Upper lobe of left lung (tissue), 6 donors: ENCODE results near the gene STYXL1. TPM values are rescaled to one million over a fixed set of nuclear protein-coding genes. Genes with fewer than 3 reads are reported as not detected.
A peak's percentile ranks its signal among the peaks of the same experiment; 100 is the strongest.
"Not testable (repeated sequence)": the region's sequence is repeated elsewhere in the genome, so short reads cannot be mapped to it uniquely, and the experiment has no call there.

Source experiments
- ATAC-seq, 2 donors: fragments of 200-7000 bp; cut with Tn5 transposase; one replicate each; pipeline ENCODE4 v1.9.1; 2022; ENCODE audit warnings: mild to moderate bottlenecking in 2 of 2, moderate library complexity in 2 of 2; ENCODE audit not compliant: low FRiP score in 2 of 2
- DNase-seq, 2 donors: peaks; one replicate each; pipeline ENCODE4 v3.0.0-alpha.2; 2019 to 2020
- H3K27ac ChIP-seq, 4 donors: fragments of 200-600 bp; sonication (generic); one replicate each; pipeline ENCODE4 v1.5.1; 2016 to 2019
- H3K27me3 ChIP-seq, 4 donors: fragments of 200-600 bp; sonication (generic); one replicate each; pipeline ENCODE4 v1.5.1; 2017 to 2019
- H3K36me3 ChIP-seq, 4 donors: fragments of 200-600 bp; sonication (generic); one replicate each; pipeline ENCODE4 v1.5.1; 2016 to 2019
- H3K4me1 ChIP-seq, 4 donors: fragments of 200-600 bp; sonication (generic); one replicate each; pipeline ENCODE4 v1.5.1; 2018 to 2019
- H3K4me3 ChIP-seq, 4 donors: fragments of 200-600 bp; sonication (generic); one replicate each; pipeline ENCODE4 v1.5.1; 2017 to 2019; ENCODE audit warnings: mild to moderate bottlenecking in 2 of 4, moderate library complexity in 1 of 4
- H3K9me3 ChIP-seq, 4 donors: fragments of 200-600 bp; sonication (generic); one replicate each; pipeline ENCODE4 v1.5.1; 2018 to 2019
- CTCF ChIP-seq, 6 experiments: fragments of 450-650 bp in 4 of 6; fragments of 200-600 bp in 2 of 6; sonication (generic) in 2 of 6; IDR thresholded peaks; one replicate each; pipeline ENCODE4 v1.5.1; 2016 to 2019; ENCODE audit warnings: antibody characterized with exemption in 6 of 6
- EP300 ChIP-seq, 4 donors: sonication (generic); formaldehyde crosslinking; IDR thresholded peaks; one replicate each; pipeline ENCODE4 v1.5.1; 2017; ENCODE audit warnings: antibody characterized with exemption in 4 of 4, control low read depth in 2 of 4
- POLR2A ChIP-seq, 4 donors: fragments of 450-650 bp; IDR thresholded peaks; one replicate each; pipeline ENCODE4 v1.5.1; 2016 to 2017; ENCODE audit warnings: antibody characterized with exemption in 4 of 4, mild to moderate bottlenecking in 2 of 4
- POLR2AphosphoS5 ChIP-seq, 2 donors: sonication (generic); formaldehyde crosslinking; IDR thresholded peaks; one replicate each; pipeline ENCODE4 v1.5.1; 2017; ENCODE audit warnings: antibody characterized with exemption in 2 of 2
- WGBS, 2 donors: methylation state at CpG; one replicate each; pipeline ENCODE4 v1.1.5; 2017 to 2018; 5-methylcytosine and 5-hydroxymethylcytosine counted together
- total RNA-seq, 6 donors: library from RNA; depleted of rRNA in 4 of 6; stranded (reverse); fragments of >200 nt in 4 of 6; gene quantifications; one replicate each; pipeline versions ENCODE4 v1.1.0 to v1.2.1, GENCODE V29; 2016 to 2021
- donor health status: DM: no; HTN: no; CAD: no; lungs with moderate emphysema.
- donor health status: DM: no; HTN: yes; CAD: no; lungs with severe emphysema.

The STYXL1 gene
- total RNA-seq, 6 donors from 2014 or later = 11.1 to 71.2 (median 23.5) TPM

DNA sequence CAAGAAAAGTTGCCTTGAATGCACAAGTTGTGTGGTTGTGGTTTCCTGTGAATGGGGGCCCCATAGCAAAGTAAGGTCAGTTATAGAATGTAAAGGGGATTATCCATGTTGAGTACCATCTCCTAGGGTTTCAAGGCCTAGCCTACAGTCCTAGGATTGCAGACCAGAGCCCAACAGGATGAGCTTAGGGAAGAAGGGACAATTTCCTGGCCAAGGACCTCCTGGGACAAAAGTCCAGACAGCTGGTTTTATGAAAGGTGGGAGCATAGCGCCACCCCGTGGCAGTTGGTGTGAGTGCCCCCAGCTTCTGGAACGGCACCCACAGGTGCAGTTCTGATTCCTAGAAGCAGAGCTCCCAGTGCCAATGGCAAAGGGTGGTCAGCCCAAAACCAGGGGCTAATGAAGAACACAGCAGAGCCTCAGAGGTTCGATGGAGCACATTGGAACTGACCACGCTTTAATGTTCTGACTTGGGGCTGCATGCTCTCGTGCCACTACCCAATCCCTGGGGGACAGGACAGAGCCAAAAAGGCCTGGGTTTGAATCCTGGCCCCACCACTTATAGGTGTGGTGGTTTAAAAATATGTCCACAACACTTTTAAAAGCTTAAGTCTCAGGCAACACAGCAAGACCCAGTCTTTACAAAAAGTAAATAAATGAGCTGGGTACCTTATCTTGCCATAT is 27.6 kb downstream of the STYXL1 start:
- DNase-seq (peak in 1 of 2 donors; percentile 82), ATAC-seq (peak; percentile 81 to 84)
- Histone ChIP-seq H3K4me1 (peaks cover 7 to 12% (median 8%) of the 10 kb centered on the region in 4 donors), H3K27ac (no peak overlapping the region), H3K4me3 (no peak overlapping the region), H3K36me3 (peaks cover 0 to 19% (median 2%) of the 10 kb centered on the region in 4 donors), H3K9me3 (no peaks in the 10 kb centered on the region), H3K27me3 (no peaks in the 10 kb centered on the region)
- TF ChIP-seq CTCF (IDR thresholded peaks at IDR 0.05) (peak; percentile 83 to 93 (median 90)), POLR2A (IDR thresholded peaks at IDR 0.05) (no peak)
- WGBS, 2 donors = 49 to 50% methylated on average over 5 to 6 of the region's 6 CpGs

- Histone ChIP-seq H3K36me3 (peaks cover 0 to 21% (median 2%) of the 10 kb centered on the region in 4 donors), H3K4me1 (peaks cover 7 to 12% (median 8%) of the 10 kb centered on the region in 4 donors)
- not testable (repeated sequence) for DNase-seq
Observed at GRCh38 chr7:76018520-76018919, 29.3 kb downstream of the STYXL1 start.

DNA sequence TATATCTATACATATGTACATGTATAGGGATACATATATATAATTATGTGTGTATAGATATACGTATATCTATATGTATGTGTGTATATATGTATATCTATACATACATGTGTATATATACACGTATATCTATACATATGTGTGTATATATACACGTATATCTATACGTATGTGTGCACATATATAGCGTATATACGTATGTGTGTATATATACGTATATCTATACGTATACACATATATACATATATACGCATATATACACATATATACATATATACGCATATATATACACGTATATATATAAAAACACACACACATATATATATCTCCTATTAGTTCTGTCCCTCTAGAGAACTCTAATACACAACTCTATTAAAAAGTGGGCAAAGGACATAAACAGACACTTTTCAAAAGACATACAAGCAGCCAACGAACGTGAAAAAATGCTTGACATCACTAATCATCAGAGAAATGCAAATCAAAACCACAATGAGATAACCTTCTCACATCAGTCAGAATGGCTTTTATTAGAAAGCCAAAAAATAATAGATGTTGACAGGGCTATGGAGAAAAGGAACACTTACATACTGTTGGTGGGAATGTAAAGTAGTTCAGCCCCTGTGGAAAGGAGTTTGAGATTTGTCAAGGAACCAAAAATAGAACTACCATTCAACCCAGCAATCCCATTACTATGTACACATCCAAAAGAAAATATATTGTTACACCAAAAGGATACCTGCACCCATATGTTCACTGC is 31.4 kb downstream of the STYXL1 start:
- WGBS, 2 donors = 92 to 93% methylated on average over 13 of the region's 13 CpGs

More at GRCh38 chr7:76018520-76018919, 29.3 kb downstream of the STYXL1 start:
- not testable (repeated sequence) for H3K9me3 ChIP-seq, ATAC-seq, H3K27ac ChIP-seq, H3K4me3 ChIP-seq, H3K27me3 ChIP-seq
- 93 to 100% methylated on average over 4 of the region's 4 CpGs for WGBS, 2 donors

GRCh38 chr7:76011442-76011861 is 36.3 kb downstream of the STYXL1 start:
- H3K9me3 ChIP-seq = no peaks in the 10 kb centered on the region
- TF ChIP-seq POLR2AphosphoS5 (IDR thresholded peaks at IDR 0.05) (peak in 1 of 2 donors; percentile 46), EP300 (IDR thresholded peaks at IDR 0.05) (no peak), POLR2A (IDR thresholded peaks at IDR 0.05) (no peak)
- H3K4me3 ChIP-seq = no peak overlapping the region
- peak; percentile 73 to 94 for ATAC-seq
- H3K4me1 ChIP-seq = peaks cover 18 to 35% (median 31%) of the 10 kb centered on the region in 4 donors
- H3K36me3 ChIP-seq = peaks cover 0 to 8% (median 2%) of the 10 kb centered on the region in 4 donors
- DNase-seq = peak in 1 of 2 donors; percentile 24
- H3K27me3 ChIP-seq = no peaks in the 10 kb centered on the region
- peak overlapping the region; percentile 13 to 73 (median 56) for H3K27ac ChIP-seq
- 52 to 63% methylated on average over 8 of the region's 8 CpGs for WGBS, 2 donors

More for the DNA sequence above, 31.4 kb downstream of the STYXL1 start:
- peaks cover 0 to 6% (median 5%) of the 10 kb centered on the region in 4 donors for H3K4me1 ChIP-seq
- DNase-seq (no peak), ATAC-seq (no peak)
- no peaks in the 10 kb centered on the region for H3K27me3 ChIP-seq
- peaks cover 0 to 15% (median 6%) of the 10 kb centered on the region in 4 donors for H3K36me3 ChIP-seq
- no peak for TF ChIP-seq POLR2A (IDR thresholded peaks at IDR 0.05)
- TF ChIP-seq EP300 (IDR thresholded peaks at IDR 0.05) = no peak
- TF ChIP-seq POLR2AphosphoS5 (IDR thresholded peaks at IDR 0.05) = no peak
- TF ChIP-seq CTCF (IDR thresholded peaks at IDR 0.05) = no peak
- no peak overlapping the region for H3K27ac ChIP-seq
- H3K9me3 ChIP-seq = no peaks in the 10 kb centered on the region
- no peak overlapping the region for H3K4me3 ChIP-seq

DNA sequence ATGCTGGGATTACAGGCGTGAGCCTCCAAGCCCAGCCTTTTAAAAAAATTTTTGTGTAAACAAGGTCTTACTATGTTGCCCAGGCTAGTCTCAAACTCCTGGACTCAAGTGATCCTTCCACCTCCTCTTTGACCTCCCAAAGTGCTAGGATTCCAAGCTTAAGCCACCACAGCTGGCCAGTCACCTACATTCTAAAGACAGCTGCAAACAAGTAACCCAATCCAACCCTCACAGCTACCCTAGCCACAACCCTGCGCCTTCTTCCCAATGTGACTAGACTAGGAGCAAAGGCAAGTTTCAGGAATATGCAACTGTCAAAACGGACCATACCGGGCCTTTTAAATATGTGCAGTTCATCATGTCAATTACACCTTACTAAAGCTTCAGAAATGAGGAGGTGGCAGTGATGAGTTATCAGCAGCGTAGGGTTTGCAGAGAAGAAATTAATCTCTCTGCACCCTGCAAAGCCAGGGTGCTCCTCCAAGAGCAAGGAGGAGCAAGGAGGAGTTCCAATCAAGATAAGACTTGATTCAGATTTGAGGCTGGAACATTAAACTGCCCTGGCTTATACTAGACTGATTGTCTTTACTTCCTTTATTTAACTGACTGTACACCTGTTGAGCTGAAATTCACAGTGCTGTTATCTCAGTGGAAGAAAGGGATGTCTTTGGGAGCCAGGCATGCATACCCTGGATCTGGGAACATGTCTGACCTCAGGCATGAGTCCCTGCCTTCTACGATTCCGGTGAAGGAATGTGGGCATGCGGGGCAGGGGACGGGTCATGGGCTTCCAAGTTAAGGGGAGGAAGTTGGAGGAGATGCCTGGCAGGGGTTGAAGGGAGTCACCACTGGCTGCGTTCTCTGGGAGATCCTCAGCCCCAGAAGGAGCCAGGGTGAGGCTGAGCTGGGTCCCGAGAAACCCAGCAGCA is 37.9 kb downstream of the STYXL1 start:
- peaks cover 18 to 35% (median 31%) of the 10 kb centered on the region in 4 donors for H3K4me1 ChIP-seq
- 73 to 77% methylated on average over 11 of the region's 11 CpGs for WGBS, 2 donors
- H3K36me3 ChIP-seq = peaks cover 0 to 16% (median 6%) of the 10 kb centered on the region in 4 donors
- DNase-seq = no peak
- H3K9me3 ChIP-seq = no peaks in the 10 kb centered on the region
- no peaks in the 10 kb centered on the region for H3K27me3 ChIP-seq
- TF ChIP-seq EP300 (IDR thresholded peaks at IDR 0.05) (no peak), CTCF (IDR thresholded peaks at IDR 0.05) (no peak), POLR2A (IDR thresholded peaks at IDR 0.05) (no peak), POLR2AphosphoS5 (IDR thresholded peaks at IDR 0.05) (no peak)
- peak overlapping the region; percentile 13 to 73 (median 56) for H3K27ac ChIP-seq
- ATAC-seq = no peak
- H3K4me3 ChIP-seq = no peak overlapping the region
